KMS-11 (cell line): ENCODE results near the gene KCNB1.

Experiments
- H2AFZ ChIP-seq: fragments of 200-600 bp; sonication (generic); 2 replicates; pipeline ENCODE4 v1.6.1; 2016; ENCODE audit warnings: antibody characterized with exemption, mixed run types, low read depth
- H3K27ac ChIP-seq: fragments of 200-600 bp; sonication (generic); 2 replicates; pipeline ENCODE4 v1.6.1; 2016; ENCODE audit warnings: mild to moderate bottlenecking, mixed run types
- H3K27me3 ChIP-seq: fragments of 200-600 bp; sonication (generic); 2 replicates; pipeline ENCODE4 v1.6.1; 2017; ENCODE audit warnings: mild to moderate bottlenecking, low read depth, mixed run types, moderate library complexity; ENCODE audit not compliant: insufficient read depth
- H3K36me3 ChIP-seq: fragments of 200-600 bp; sonication (generic); 2 replicates; pipeline ENCODE4 v1.6.1; 2017; ENCODE audit warnings: mild to moderate bottlenecking, mixed run types; ENCODE audit not compliant: insufficient read depth
- H3K4me1 ChIP-seq: fragments of 200-600 bp; sonication (generic); 2 replicates; pipeline ENCODE4 v1.6.1; 2016; ENCODE audit warnings: mild to moderate bottlenecking, low read depth, mixed run types; ENCODE audit not compliant: poor library complexity, severe bottlenecking
- H3K4me2 ChIP-seq: fragments of 200-600 bp; sonication (generic); 2 replicates; pipeline ENCODE4 v1.7.0; 2016; ENCODE audit warnings: mild to moderate bottlenecking, mixed run types
- H3K4me3 ChIP-seq: fragments of 200-600 bp; sonication (generic); IDR thresholded peaks from 2 replicates; pipeline ENCODE4 v1.6.1; 2017; ENCODE audit warnings: low read depth, low read length, mixed read lengths; ENCODE audit not compliant: insufficient read depth
- H3K79me2 ChIP-seq: fragments of 200-600 bp; sonication (generic); 2 replicates; pipeline ENCODE4 v1.6.1; 2016; ENCODE audit warnings: low read depth, mixed run types; ENCODE audit not compliant: insufficient read depth
- H3K9ac ChIP-seq: fragments of 200-600 bp; sonication (generic); 2 replicates; pipeline ENCODE4 v1.6.1; 2016; ENCODE audit warnings: mild to moderate bottlenecking, mixed run types
- H4K20me1 ChIP-seq: fragments of 200-600 bp; sonication (generic); 2 replicates; pipeline ENCODE4 v1.6.1; 2016; ENCODE audit warnings: mild to moderate bottlenecking, mixed run types; ENCODE audit not compliant: insufficient read depth
- CTCF ChIP-seq: fragments of 200-600 bp; sonication (generic); conservative IDR thresholded peaks from 2 replicates; pipeline ENCODE4 v1.6.1; 2017; ENCODE audit warnings: low read depth, mild to moderate bottlenecking, antibody characterized with exemption, low read length, moderate library complexity, mixed read lengths

Gene KCNB1

GRCh38 chr20:49344140-49344539 lies 138.3 kb downstream of the KCNB1 start:
- Histone ChIP-seq H3K4me1 (no peaks in the 10 kb centered on the region), H3K27ac (no peak overlapping the region), H3K27me3 (peaks cover 4% of the 10 kb centered on the region; the same call in 1 of the 2 replicates), H2AFZ (no peak overlapping the region), H3K4me2 (no peak overlapping the region), H3K79me2 (no peaks in the 10 kb centered on the region), H4K20me1 (no peaks in the 10 kb centered on the region), H3K4me3 (no peak overlapping the region), H3K9ac (no peak overlapping the region), H3K36me3 (no peaks in the 10 kb centered on the region)
- no peak for TF ChIP-seq CTCF

GRCh38 chr20:49343246-49343645 lies 139.2 kb downstream of the KCNB1 start:
- H3K9ac ChIP-seq, result no peak overlapping the region
- no peak overlapping the region for H3K4me3 ChIP-seq
- no peak overlapping the region for H3K27ac ChIP-seq
- H3K4me1 ChIP-seq, result no peaks in the 10 kb centered on the region
- H2AFZ ChIP-seq, result no peak overlapping the region
- H3K4me2 ChIP-seq, result no peak overlapping the region
- peaks cover 4% of the 10 kb centered on the region; the same call in 1 of the 2 replicates for H3K27me3 ChIP-seq
- H4K20me1 ChIP-seq, result no peaks in the 10 kb centered on the region
- no peak for TF ChIP-seq CTCF
- H3K79me2 ChIP-seq, result no peaks in the 10 kb centered on the region
- H3K36me3 ChIP-seq, result no peaks in the 10 kb centered on the region

- no peak overlapping the region for H3K27ac ChIP-seq
- no peak overlapping the region for H3K4me2 ChIP-seq
- no peaks in the 10 kb centered on the region for H3K4me1 ChIP-seq
- no peak overlapping the region for H2AFZ ChIP-seq
- H4K20me1 ChIP-seq, result no peaks in the 10 kb centered on the region
- H3K36me3 ChIP-seq, result no peaks in the 10 kb centered on the region
- TF ChIP-seq CTCF, result no peak
- H3K4me3 ChIP-seq, result no peak overlapping the region
- H3K27me3 ChIP-seq, result peaks cover 4% of the 10 kb centered on the region; the same call in 1 of the 2 replicates
- H3K79me2 ChIP-seq, result no peaks in the 10 kb centered on the region
- H3K9ac ChIP-seq, result no peak overlapping the region
Measured at GRCh38 chr20:49340161-49340966, 142.1 kb downstream of the KCNB1 start.

GRCh38 chr20:49339123-49339522 lies 143.3 kb downstream of the KCNB1 start:
- TF ChIP-seq CTCF, result no peak
- Histone ChIP-seq H3K9ac (no peak overlapping the region), H3K4me2 (no peak overlapping the region), H3K27me3 (peaks cover 4% of the 10 kb centered on the region; the same call in 1 of the 2 replicates), H3K4me3 (no peak overlapping the region), H4K20me1 (no peaks in the 10 kb centered on the region), H3K4me1 (no peaks in the 10 kb centered on the region), H3K79me2 (no peaks in the 10 kb centered on the region), H3K36me3 (no peaks in the 10 kb centered on the region), H3K27ac (no peak overlapping the region), H2AFZ (no peak overlapping the region)
